ENCODE results near the gene GDF7.

Gene GDF7

GRCh38 chr2:20663196-20664070, 3.5 kb upstream of the GDF7 start:
- DNase-seq: no peak

DNA sequence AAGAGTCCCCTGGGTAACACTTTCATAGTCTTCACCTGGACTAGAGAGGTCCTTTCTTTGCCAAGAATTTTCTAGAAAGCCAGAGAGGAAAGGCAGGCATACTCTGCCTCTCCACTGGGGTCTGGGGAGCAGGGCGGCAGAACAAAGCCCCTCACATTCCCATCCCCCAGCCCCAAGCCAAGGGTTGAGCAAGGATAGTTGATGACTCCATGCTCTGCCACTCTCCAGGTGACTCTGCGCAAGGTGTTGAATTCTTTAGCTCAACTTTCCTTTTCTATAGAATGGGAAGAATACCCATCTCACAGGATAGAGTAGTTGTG, 2.9 kb upstream of the GDF7 start:
- DNase-seq: no peak

GRCh38 chr2:20664431-20665242, 2.3 kb upstream of the GDF7 start:
- no peak for DNase-seq

GRCh38 chr2:20665243-20666004, 1.5 kb upstream of the GDF7 start:
- DNase-seq: no peak

- no peak for DNase-seq
Observed at GRCh38 chr2:20666005-20666303, 990 bp upstream of the GDF7 start.

DNA sequence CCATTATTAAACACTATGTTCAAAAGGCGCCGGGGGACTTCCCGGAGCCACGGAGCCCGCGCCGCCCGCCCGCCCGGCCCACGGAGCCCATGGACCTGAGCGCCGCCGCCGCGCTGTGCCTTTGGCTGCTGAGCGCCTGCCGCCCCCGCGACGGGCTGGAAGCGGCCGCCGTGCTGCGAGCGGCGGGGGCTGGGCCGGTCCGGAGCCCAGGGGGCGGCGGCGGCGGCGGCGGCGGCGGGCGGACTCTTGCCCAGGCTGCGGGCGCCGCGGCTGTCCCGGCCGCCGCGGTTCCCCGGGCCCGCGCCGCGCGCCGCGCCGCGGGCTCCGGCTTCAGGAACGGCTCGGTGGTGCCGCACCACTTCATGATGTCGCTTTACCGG, 197 bp downstream of the GDF7 start:
- DNase-seq: no peak

- DNase-seq: no peak
Observed at GRCh38 chr2:20667531-20668401, 822 bp downstream of the GDF7 start.

DNA sequence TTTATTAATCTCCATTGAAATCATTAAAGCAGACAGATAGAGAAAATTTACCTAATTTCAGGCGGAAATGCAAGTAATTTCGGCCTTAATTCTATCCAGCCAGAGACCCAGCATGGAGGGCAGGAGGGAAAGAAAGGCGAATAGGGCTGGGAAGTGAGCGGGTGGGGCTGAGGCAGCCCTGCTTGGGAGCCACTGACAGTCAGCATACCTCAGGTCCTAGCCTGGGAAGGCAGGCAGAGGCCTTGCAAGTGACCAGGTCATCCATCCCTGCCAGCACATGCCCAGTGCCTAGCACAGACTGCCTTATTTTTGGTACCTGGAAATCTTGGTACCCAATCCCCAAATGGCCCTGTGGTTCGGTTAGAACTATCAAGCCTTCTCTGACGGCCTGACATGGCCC, 1.5 kb downstream of the GDF7 start:
- no peak for DNase-seq

- DNase-seq: no peak
Observed at GRCh38 chr2:20668871-20669475, 2.0 kb downstream of the GDF7 start.

GRCh38 chr2:20669562-20670314, 2.8 kb downstream of the GDF7 start:
- no peak for DNase-seq

GRCh38 chr2:20670315-20671035, 3.5 kb downstream of the GDF7 start:
- no peak for DNase-seq

GRCh38 chr2:20671036-20671735, 4.2 kb downstream of the GDF7 start:
- no peak for DNase-seq

DNA sequence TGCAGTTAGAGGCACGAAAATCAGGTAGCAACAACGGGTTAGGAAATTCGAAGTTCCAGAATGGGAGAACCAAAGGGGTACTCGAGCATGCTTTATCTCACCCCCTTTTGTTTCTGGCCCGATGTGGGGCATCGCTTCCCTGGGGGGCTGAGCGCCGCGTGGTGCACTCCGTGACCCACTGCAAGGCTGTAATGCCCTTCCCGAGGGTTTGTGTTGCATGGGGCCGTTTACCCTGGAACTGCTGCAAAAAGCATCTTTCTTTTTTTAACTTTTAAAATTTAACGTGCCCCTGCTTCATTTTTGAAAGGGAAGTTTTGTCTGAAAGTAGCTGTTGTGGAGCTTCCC, 4.8 kb downstream of the GDF7 start:
- no peak for DNase-seq

DNA sequence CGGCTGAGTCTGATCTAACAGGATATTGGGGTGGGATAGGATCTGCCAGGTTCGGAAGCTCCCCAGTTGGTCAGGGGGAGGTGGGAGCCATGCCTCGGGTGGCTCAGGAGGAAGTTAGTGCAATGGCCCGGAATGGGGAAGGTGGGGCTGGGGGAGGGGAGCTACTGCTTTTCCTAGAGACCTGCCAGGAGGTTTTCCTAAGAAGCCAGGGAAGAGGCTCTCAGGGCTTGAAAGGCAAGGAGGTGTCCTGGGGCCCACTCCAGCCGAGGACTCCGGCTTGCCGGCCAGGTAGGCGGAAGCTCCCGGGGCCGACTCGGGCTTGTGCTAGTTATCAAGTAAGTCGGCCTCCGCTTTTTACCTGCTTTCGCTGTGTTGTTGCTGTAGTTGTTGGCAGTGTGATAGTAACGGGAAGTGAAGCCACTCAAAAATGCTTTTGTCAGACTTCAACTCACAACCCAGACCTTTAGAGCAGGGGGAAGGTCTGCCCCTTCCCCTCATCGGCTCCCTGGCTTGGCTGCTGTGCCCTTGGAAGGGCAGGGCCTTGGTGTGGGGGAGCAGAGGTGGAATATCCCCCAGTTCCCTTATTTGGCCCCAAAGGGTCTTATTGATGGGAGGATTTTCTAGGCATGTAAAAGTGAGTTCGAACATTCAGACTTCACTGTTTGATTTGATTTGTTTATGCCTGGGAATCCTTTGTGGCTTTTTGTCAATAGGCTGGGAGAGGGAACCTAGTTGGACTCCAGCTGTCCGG, 5.4 kb downstream of the GDF7 start:
- no peak for DNase-seq

GRCh38 chr2:20673686-20674308, 6.9 kb downstream of the GDF7 start:
- no peak for DNase-seq

DNA sequence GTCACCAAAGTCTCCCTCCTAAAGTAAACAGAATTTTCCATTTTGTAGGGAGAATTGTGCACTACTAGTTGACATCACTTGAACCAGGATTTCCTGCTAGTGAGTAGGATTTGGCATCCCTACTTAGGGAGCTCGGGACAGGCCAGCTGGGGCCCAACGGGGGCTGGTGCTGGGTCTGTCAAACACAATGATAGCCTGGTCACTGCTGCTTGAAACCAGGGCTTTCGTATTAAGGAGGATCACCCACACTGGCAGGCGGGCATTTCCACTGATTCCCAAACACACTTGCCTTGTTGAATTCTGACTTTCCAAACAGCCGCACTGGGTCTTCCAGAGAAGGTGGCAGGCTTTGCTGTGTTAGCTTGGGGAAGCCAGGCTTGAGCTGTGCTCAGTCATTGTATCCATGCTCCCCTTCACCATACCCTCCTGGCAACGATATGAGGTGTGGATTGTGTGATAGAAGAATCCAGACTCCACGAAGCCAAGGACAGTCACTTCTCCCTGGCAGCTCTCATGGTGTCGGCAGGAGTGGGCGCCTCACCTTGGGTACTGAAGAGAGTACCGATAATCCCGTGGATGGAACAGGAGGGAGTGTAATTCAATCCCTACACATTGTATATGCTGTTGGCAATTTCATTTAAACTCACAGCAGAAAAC, 7.5 kb downstream of the GDF7 start:
- no peak for DNase-seq

DNA sequence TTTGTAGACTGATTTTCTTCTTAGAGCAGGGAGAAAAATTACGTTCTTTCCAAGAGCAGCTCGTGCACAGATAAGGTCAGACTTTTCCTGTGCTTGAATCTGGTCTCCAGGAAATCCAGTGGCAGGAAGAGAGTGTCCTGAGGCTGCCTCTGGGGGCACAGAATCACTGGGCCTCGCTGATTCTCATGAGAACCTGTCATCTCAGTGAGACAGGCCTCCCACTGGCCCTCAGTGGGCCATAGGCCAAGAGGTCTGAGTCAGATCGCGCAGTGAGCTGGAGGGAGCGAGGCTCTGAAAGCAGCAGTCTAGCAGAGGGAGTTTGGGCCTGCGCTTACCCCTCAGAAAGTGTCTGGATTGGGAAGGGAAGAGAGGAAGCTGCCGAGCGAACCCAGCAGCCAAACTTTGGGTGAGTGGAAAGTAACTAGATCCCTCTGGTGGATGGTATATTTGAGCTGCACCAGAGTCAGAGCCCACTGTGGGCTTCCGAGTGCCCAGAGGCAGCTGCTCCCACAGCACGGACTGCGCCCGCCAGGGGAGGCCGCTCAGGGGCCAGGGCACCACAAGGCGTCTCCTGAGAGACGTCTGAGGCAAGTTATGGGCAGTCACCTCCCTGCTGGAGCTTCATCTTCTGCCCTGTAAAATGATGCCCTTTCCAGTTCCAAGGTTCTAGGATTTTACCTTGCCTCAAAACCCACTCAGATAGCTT, 8.2 kb downstream of the GDF7 start:
- DNase-seq: no peak

All from SW 1271 (cell line).